BJ (cell line): ENCODE measurements around the gene KLC1. TPM values are rescaled to one million over a fixed set of nuclear protein-coding genes. Genes with fewer than 3 reads are reported as not detected.
"Not testable (repeated sequence)": the region's sequence is repeated elsewhere in the genome, so short reads cannot be mapped to it uniquely, and the experiment has no call there.

Source experiments
- CTCF ChIA-PET: fragments of 350-600 bp; formaldehyde crosslinking; extraction: SDS; loops from one replicate; lab custom pipeline; 2021; ENCODE audit warnings: antibody characterized with exemption, inconsistent platforms; lab: Yijun Ruan, JAX
- POLR2A ChIA-PET: fragments of 300-600 bp; sonication (Branson Sonifier 250); formaldehyde crosslinking; extraction: SDS; loops from one replicate; lab custom pipeline; 2021; ENCODE audit warnings: antibody characterized with exemption; lab: Charles Lee
- DNase-seq: peaks from one replicate; pipeline ENCODE4 v3.0.0-alpha.2; 2011; ENCODE audit warnings: low read depth
- H3K27me3 ChIP-seq: 2 replicates; pipeline ENCODE4 v1.6.0; 2011; ENCODE audit warnings: low read length; ENCODE audit not compliant: control insufficient read depth, insufficient read depth
- H3K36me3 ChIP-seq: 2 replicates; pipeline ENCODE4 v1.5.1; 2011; ENCODE audit warnings: low read length; ENCODE audit not compliant: control insufficient read depth, insufficient read depth
- H3K4me3 ChIP-seq: 2 replicates; pipeline ENCODE4 v1.5.1; 2011; ENCODE audit warnings: low read depth, mild to moderate bottlenecking, control low read depth, low read length
- CTCF ChIP-seq: IDR thresholded peaks from 2 replicates; pipeline ENCODE4 v1.5.1; 2011; ENCODE audit warnings: low read depth, mild to moderate bottlenecking, control low read depth, inconsistent platforms, low read length, moderate library complexity; ENCODE audit not compliant: insufficient read depth
- polyA plus RNA-seq: library from polyadenylated mRNA; depleted of rRNA; stranded (reverse); fragments of >200 nt; gene quantifications from 2 replicates; pipeline ENCODE4 v1.2.3, GENCODE V29; 2011

KLC1 gene
- polyA plus RNA-seq, 1 experiment: 112 TPM

- no peak for TF ChIP-seq CTCF
- POLR2A ChIA-PET: no interaction called here
- H3K27me3 ChIP-seq: no peaks in the 10 kb centered on the region
- CTCF ChIA-PET: interaction anchor here (0.8 kb wide), 1 partner anchor 151 kb away, joined by 3 read pairs; no protein-coding TSS in a partner anchor
- no peak overlapping the region for H3K4me3 ChIP-seq
- H3K36me3 ChIP-seq: peaks cover 2% of the 10 kb centered on the region
- DNase-seq: no peak
Observed at GRCh38 chr14:103651585-103651984, 22.6 kb downstream of the KLC1 start.

- H3K36me3 ChIP-seq: peaks cover 3% of the 10 kb centered on the region
- no peaks in the 10 kb centered on the region for H3K27me3 ChIP-seq
- H3K4me3 ChIP-seq: no peak overlapping the region
- POLR2A ChIA-PET: no interaction called here
- DNase-seq: no peak
- no peak for TF ChIP-seq CTCF
- CTCF ChIA-PET: no interaction called here
Observed at GRCh38 chr14:103652806-103653205, 23.8 kb downstream of the KLC1 start.

GRCh38 chr14:103653336-103653735 lies 24.3 kb downstream of the KLC1 start:
- H3K27me3 ChIP-seq, POLR2A ChIA-PET, H3K4me3 ChIP-seq, H3K36me3 ChIP-seq, CTCF ChIA-PET, DNase-seq: not testable (repeated sequence)

- no peak for DNase-seq
- Histone ChIP-seq H3K27me3 (no peaks in the 10 kb centered on the region), H3K4me3 (no peak overlapping the region), H3K36me3 (peaks cover 5% of the 10 kb centered on the region)
- TF ChIP-seq CTCF: no peak
- ChIA-PET CTCF (no interaction called here), POLR2A (no interaction called here)
Observed at GRCh38 chr14:103653805-103654204, 24.8 kb downstream of the KLC1 start.

- Histone ChIP-seq H3K4me3 (no peak overlapping the region), H3K36me3 (peaks cover 7% of the 10 kb centered on the region), H3K27me3 (no peaks in the 10 kb centered on the region)
- no peak for TF ChIP-seq CTCF
- POLR2A ChIA-PET: no interaction called here
- CTCF ChIA-PET: no interaction called here
- DNase-seq: no peak
Observed at GRCh38 chr14:103654619-103655018, 25.6 kb downstream of the KLC1 start.

GRCh38 chr14:103656031-103656755 lies 27.2 kb downstream of the KLC1 start:
- no peak overlapping the region for H3K4me3 ChIP-seq
- no peak for DNase-seq
- CTCF ChIA-PET: no interaction called here
- POLR2A ChIA-PET: no interaction called here
- no peaks in the 10 kb centered on the region for H3K27me3 ChIP-seq
- TF ChIP-seq CTCF: no peak
- H3K36me3 ChIP-seq: peaks cover 11% of the 10 kb centered on the region
